Epithelial cell of prostate (primary cell): ENCODE data around the gene NCAPH2.
"Not testable (repeated sequence)": the region's sequence is repeated elsewhere in the genome, so short reads cannot be mapped to it uniquely, and the experiment has no call there.

Experiments
- DNase-seq: peaks from one replicate; pipeline ENCODE4 v3.0.0-alpha.2; 2011; ENCODE audit warnings: low read depth, low spot score
- H3K27ac ChIP-seq: fragments of 450-650 bp; 2 replicates; pipeline ENCODE4 v1.5.1; 2017; ENCODE audit warnings: mild to moderate bottlenecking

The NCAPH2 gene

DNA sequence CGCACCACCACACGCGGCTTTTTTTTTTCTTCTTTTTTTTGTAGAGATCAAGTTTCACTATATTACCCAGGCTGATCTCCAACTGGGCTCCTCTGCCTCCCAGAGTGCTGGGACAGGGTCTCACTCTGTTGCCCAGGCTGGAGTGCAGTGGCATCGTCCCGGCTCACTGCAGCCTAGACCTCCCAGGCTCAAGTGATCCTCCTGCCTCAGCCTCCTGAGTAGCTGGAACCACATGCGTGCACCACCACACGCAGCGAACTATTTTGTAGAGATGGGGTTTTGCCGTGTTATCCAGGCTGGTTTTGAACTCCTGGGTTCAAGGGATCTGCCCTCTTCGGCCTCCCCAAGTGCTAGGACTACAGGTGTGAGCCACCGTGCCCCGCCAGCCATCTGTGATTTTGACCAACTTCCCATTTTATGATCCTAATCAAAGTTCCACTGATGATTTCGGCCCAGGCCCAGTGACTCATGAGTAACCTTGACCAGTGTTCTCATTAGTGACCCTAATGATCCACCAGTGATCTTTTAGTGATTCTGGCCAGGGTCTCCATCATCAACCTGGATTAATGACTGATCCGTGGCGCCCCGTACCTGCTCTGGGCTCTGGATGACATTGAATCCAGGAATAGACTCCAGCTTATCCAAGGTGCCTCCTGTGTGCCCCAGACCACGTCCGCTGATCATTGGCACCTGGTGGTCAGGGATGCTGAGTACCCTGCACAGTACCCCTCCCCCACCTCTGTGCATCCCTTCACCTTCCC is 20.1 kb downstream of the NCAPH2 start:
- DNase-seq: no peak
- peak overlapping the region; percentile 94 for H3K27ac ChIP-seq

DNA sequence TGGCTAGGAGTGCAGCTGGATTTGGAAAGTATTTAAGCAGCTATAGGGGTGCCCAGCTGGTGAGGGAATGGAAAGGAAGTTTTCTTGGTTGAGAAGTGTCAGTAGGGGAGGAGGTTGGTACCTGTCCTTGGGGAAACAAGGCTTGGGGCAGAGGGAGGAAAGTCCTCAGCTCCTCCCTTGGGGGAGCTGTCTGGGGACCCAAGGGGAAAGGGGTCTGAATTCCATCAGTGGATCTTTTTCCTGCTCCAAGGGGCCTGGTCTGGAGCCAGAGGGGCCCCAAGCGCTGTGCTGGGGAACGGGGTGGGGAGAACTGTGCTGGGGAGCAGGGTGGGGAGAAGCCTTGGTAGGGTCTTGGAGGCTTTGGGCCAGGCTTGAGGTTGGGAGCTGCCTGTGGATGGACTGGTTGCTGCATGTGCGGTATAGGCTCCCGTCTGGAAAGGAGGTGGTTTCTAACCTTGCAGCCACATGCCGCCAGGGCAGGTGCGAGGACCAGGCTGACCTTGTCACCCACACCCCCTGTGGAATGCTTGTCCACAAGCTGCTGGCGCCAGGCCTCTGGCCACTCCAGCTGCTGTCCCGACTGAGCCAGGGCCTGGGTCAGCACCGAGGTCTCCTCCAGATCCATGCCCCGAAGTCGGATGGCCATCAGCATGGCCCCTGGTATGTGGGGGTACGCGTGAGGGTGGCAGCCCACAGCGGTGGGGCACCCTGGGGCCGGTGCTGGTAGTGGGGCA is 20.8 kb downstream of the NCAPH2 start:
- DNase-seq: no peak
- peak overlapping the region; percentile 94 for H3K27ac ChIP-seq

- H3K27ac ChIP-seq: peak overlapping the region; percentile 94
- no peak for DNase-seq
These were observed 21.4 kb downstream of the NCAPH2 start for GRCh38 chr22:50529416-50529896.

DNA sequence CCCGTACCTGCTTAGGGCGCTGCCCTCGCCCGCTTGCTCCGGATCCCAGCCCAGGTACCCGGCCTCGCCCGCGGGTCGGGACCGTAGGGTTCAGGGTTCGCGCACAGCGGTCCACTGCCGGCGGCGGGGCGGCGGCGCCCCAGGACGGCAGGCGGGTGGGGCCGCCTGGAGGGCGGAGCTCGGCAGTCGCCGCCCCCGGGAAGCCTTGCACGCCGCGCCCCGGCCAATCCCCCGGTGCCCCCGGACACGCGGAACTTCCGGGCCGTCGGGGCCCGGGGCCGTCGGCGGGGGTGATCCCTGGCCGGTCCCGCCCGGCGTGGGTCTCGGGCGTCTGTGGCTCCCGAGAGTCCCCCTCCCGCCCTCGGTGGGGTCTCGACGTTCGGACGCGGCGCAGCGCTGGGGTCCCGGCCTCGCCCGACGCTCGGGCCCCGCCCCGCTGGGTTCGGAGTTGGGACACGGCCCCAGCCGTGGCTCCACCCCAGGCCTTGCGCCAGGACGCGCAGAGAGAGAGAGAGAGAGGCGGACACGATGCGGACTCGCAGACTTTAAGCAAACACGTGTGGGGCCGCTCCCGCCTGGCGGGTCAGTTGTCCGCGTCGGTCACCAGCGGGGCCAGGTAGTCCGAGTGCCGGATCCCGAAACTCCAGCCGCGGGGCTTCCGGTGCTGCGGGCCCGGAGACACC is 22.0 kb downstream of the NCAPH2 start, which contains the start of gene TYMP:
TSS of gene TYMP (minus strand) at position 116 of the 683 bp plus-strand sequence. CDS start 303 bp downstream, outside the sequence.
- no peak for DNase-seq
- H3K27ac ChIP-seq: peak within 1 kb of the TSS; percentile 94

DNA sequence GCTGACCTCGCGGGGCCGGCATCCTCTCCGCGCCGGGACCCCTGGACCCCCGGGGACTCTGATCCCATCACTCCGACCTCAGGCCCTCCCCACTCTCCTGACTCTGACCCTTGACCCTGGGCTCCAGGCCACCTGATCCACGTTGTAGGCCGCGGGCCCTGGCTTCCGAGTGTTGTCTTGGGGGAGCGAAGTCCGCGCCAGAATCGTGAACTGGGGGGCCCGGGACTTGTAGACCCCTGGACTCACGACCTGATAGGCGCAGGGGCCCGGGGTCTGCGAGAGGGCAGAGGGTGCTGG is 22.5 kb downstream of the NCAPH2 start:
- no peak for DNase-seq
- H3K27ac ChIP-seq: peak overlapping the region; percentile 94

- H3K27ac ChIP-seq: peak overlapping the region; percentile 94
- no peak for DNase-seq
These were observed 23.0 kb downstream of the NCAPH2 start for GRCh38 chr22:50530877-50531545.

DNA sequence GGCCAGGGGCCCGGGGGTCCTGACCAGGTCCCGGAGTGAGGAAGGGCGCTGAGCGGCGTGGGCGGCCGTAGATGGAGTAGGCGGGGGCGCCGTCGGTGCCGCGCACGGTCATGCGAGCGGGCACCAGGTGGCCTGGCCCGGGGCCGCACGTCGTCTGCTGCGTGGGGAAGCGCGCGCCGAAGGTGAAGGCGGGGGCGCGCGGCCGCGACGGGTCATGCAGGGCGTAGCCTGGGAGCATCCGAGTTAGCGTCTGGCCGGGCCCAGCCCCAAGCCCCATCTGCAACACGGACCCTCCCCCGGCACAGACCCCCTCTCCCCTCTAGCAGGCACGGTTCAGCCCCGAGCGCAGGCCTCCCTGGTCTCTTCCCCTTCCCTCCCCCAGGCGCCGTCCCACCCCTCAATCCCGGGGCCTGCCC is 23.5 kb downstream of the NCAPH2 start:
- peak overlapping the region; percentile 94 for H3K27ac ChIP-seq
- no peak for DNase-seq

DNA sequence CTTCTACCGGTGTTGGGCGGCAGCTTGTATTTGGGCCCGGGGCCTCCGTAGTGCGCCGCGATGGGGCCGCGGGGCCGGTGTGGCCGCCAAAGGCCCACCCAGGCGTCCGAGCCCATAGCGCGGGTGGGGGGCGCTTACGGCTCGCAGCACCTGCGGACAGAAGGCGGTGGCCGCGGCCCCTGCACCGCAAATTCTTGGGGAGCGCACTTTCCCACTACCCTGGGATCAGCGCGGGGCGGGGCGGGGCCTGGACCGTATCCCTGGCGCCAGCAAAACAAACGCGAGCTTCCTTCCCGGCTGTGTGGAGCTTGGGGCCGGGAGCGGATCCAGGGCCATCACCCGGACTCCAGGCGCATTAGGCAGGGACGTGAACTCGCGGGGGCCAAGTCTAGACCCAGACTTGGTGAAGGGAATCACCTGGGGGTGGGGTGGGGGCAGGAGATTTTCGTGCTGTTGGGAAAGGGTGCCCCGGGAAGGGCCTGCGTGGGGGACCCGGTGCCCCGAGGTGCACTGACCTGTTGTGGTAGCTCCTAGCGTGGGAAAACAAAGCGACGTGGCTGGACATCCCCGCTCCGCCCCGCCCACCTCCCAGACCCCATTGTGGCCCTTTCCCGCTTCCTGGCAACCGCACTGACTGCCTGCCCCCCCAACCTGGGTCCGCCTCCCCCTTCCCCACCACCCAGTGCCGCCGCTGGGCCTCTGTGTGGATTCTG is 24.1 kb downstream of the NCAPH2 start:
- peak overlapping the region; percentile 94 for H3K27ac ChIP-seq
- no peak for DNase-seq

DNA sequence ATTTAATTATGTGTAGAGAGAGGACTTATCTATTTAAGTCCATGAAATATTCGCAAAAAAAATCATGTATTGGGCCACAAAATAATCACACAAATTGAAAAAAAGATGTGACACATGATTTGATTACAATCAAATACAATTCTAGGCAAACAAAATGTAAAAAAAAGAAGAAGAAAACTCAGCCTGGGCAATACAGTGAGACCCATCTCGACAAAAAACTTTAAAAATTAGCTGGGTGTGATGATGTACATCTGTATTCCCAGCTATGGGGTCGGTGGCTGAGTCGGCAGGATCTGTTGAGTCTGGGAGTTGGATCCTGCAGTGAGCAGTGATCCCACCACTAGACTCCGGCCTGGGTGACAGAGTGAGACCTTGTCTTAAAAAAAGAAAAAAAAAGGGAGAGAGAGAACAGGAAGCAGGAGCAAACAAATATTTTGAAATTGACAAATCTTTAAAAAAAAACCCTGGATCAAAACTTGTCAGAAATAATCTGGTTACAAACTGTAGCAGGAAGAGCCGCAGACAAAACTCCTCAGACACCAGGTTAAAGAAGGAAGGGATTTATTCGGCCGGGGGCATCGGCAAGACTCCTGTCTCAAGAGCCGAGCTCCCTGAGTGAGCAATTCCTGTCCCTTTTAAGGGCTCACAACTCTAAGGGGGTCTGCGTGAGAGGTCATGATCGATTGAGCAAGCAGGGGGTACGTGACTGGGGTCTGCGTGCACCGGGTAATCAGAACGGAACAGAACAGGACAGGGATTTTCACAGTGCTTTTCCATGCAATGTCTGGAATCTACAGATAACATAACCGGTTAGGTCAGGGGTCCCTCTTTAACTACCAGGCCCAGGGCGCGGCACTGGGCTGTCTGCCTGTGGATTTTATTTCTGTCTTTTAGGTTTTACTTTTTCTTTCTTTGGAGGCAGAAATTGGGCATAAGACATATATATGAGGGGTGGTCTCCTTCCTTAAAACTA is 25.1 kb downstream of the NCAPH2 start:
- peak overlapping the region; percentile 94 for H3K27ac ChIP-seq

DNA sequence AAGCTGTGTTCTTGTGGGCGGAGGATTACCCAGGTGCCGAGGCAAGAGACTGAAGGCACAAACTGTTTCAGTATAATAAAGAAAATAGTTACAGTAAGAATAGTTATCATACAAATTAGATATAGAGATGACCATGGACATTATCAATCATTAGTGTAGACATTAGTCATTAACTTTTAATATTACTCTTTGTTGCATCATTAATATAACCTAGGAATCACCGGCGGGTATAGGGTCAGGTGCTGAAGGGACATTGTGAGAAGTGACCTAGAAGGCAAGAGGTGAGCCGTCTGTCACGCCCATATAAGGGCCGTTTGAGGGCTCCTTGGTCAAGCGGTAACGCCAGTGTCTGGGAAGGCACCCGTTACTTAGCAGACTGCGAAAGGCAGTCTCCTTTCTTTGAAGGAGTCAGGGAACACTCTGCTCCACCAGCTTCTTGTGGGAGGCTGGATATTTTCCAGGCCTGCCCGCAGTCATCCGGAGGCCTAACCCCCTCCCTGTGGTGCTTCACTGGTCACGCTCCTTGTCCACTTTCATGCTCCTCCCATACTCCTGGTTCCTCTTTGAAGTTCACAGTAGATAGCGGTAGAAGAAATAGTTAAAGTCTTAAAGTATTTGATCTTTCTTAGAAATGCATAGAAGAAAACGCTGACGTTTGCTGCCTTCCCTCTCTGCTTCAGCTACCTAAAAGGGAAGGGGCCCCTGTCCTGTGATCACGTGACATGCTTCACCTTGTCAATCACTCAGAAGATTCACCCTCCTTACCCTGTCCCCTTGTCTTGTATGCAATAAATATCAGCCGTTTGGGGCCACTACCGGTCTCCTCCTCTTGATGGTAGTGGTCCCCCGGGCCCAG is 26.1 kb downstream of the NCAPH2 start:
- DNase-seq, H3K27ac ChIP-seq: not testable (repeated sequence)

More for the DNA sequence above, 25.1 kb downstream of the NCAPH2 start:
- DNase-seq: no peak

DNA sequence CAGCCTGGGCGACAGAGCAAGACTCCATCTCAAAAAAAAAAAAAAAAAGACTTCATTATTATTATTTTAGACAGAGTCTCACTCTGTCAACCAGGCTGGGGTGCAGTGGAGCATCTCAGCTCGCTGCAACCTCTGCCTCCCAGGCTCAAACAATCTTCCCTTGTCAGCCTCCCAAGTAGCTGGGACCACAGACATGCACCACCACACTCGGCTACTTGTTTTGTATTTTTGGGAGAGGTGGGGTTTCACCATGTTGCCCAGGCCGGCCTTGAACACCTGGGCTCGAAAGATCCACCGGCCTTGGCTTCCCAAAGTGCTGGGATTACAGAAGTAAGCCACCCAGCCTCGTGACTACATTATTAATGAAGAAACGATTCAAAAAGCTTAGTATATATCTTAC is 27.1 kb downstream of the NCAPH2 start:
- H3K27ac ChIP-seq: no peak overlapping the region
- DNase-seq: no peak

DNA sequence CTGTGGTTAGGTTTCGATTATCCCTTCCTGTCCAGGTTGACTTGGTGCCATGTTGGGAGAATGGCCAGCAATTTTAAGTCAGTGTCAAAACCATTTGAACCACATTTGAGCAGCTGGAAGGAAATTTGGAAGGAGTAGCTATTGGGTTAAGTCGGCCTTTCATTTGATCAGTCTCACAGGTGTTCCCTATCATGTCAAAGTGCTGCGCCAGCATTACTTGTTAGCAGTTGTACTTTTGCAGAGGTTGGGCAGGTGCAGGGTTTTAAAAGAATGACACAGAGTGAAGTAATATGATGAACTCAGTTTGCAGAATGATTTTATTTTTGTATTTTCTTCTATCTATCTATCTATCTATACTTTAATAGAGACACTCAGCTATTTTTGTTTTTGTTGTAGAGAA is 28.2 kb downstream of the NCAPH2 start:
- no peak for DNase-seq
- H3K27ac ChIP-seq: no peak overlapping the region

GRCh38 chr22:50537765-50538164 is 29.7 kb downstream of the NCAPH2 start:
- DNase-seq: no peak
- H3K27ac ChIP-seq: peak overlapping the region; percentile 98

DNA sequence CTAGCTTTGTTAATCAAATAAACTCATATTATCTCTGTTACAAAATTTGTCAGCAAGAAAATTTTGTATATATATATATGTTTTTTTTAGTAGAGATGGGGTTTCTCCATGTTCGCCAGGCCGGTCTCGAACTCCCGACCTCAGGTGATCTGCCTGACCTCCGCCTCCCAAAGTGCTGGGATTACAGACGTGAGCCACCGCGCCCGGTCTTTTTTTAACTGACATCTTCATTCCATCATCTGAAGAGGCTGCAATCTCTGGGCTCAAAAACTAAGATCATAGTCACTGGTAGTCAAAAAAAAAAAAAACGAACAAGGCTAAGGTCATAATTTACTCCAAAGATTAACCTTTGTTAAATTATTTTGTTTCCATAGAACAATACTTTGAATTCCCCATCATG is 32.4 kb downstream of the NCAPH2 start:
- DNase-seq: no peak
- H3K27ac ChIP-seq: peak overlapping the region; percentile 98

DNA sequence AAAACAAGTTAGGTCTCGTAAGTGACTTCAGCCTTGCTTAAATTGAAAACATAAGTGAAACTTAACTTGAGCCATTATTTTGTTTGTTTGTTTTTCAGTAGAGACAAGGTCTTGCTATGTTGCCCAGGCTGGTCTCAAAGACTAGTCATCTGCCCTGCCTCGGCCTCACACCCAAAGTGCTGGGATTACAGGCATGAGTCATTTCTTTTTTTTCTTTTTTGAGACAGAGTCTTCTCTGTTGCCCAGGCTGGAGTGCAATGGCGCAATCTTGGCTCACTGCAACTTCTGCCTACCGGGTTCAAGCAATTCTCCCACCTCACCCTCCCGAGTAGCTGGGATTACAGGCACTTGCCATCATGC is 33.6 kb downstream of the NCAPH2 start:
- peak overlapping the region; percentile 98 for H3K27ac ChIP-seq
- DNase-seq: peak; percentile 97

DNA sequence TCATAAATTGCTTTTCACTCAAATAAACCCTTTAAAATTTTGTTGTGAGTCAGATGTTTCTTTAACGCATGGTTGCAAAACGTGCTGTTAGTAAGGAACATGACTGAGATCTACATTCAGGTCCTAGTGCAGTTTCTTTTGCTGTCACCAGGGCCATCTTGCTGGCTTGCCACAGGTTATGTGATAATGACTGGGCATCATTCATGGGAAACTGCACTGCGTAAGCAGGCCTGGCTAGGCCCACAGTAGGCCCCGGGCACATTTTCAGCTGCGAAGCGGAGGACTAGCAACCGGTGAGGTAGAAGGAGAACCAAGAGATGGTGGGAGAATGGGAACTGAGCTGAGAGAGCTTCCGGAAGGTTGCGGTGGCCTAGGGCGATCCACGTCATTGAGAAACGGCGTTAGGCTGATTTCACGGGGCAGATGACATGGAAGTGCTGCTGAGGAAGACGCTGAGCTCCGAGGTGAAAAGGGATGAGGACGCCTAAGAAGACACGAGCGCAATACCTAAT is 34.4 kb downstream of the NCAPH2 start:
- no peak for DNase-seq
- H3K27ac ChIP-seq: peak overlapping the region; percentile 98

DNA sequence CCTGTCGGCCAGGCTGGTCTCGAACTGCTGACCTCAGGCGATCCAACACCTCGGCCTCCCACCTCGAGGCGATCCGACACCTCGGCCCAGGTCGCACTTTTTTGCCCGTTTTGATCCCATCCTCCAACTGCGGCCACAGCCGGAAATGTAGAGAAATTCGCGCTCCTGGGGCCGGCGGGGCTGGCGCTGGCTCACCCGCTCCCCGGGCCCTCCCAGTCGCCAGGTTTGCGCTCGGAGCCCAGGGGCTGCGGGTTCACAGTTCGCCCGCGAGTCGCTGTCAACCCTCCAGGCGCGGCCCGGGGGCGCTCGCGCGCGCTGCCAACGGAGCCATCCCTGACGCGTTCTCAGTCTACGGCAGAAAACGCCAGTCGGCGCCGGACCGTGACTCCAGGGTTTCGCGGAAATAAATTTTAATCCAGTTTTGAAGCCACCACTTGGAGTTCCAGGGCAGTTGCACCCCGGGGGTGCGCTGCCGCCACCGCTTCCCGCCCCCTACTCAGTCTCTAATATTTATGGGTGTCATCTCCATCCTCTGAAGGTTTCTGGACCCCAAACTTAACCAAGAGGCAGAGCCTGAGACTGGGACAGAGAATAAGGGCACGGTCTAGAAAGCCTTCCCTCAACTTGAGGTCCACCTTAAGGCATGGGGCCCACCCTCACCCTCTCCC is 36.2 kb downstream of the NCAPH2 start:
- H3K27ac ChIP-seq: peak overlapping the region; percentile 78
- no peak for DNase-seq
